Mesodermal cell (in vitro differentiated cells): ENCODE data around the gene VSTM2B.

Experiments used
- H3K27ac ChIP-seq: 2 replicates; pipeline ENCODE4 v1.7.0; 2013; ENCODE audit warnings: mild to moderate bottlenecking, low read depth, low read length, moderate library complexity; ENCODE audit not compliant: severe bottlenecking
- H3K36me3 ChIP-seq: 2 replicates; pipeline ENCODE4 v1.7.1; 2013; ENCODE audit warnings: mild to moderate bottlenecking, low read length, moderate library complexity; ENCODE audit not compliant: control insufficient read depth, insufficient read depth
- H3K4me1 ChIP-seq: one replicate; pipeline ENCODE4 v1.7.1; 2013; ENCODE audit warnings: mild to moderate bottlenecking, low read length; ENCODE audit not compliant: insufficient read depth, control insufficient read depth, poor library complexity, severe bottlenecking
- H3K4me3 ChIP-seq: 2 replicates; pipeline ENCODE4 v1.7.0; 2013; ENCODE audit warnings: low read length, control low read depth, mild to moderate bottlenecking; ENCODE audit not compliant: insufficient read depth, poor library complexity, severe bottlenecking; ENCODE audit errors: extremely low read depth
- H3K9me3 ChIP-seq: 2 replicates; pipeline ENCODE4 v1.7.1; 2013; ENCODE audit warnings: mild to moderate bottlenecking, low read length, moderate library complexity; ENCODE audit not compliant: control insufficient read depth
- WGBS, 2 experiments: methylation state at CpG; one replicate each; pipeline ENCODE4 v1.1.5; 2013; ENCODE audit warnings: missing lambda C conversion rate in 2 of 2; ENCODE audit not compliant: insufficient coverage in 2 of 2; 5-methylcytosine and 5-hydroxymethylcytosine counted together

VSTM2B gene

DNA sequence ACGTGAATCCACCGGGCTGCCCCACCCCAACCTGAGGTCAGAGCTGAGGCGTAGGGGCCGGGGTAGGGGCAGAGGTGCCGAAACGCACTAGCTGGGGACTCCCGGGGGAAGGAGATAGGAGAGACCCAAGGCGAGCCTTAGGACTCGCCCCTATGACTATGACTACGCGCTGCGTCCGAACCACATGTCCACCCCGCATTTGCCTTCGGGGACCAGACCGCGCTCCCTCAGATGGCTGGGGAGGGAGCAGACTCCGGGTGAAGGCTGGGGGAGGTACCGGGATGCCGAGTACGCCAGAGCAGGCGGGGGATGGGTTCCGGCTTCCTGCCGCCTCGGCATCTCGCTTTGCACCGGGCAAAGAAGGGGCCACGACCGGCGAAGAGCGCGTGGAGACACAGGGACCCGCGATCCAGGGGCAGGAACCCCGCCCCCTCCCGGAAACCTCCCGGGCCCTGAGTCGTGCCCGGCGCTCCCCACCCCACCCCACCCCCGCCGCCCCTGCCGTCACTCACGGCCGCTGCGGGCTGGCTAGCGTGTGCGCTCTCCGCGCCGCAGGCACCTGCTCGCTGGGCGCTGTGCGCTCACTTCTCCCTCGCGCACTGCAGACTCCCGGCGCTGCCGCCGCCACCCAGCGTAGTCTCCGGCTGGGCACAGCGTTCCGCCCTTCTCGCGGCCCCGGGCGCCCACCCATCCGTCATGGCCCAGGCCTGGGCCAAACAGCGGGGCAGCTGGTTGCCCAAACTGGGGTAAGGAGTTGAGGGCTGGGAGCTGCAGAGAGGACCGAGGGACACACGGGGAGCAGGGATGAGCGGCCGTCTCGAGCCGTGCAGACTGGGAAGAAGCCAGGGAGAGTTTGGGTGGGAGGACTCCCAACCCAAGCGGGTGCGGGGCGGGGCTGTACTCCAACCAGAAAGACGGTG, 622 bp upstream of the VSTM2B start:
- no peaks in the 10 kb centered on the region for H3K36me3 ChIP-seq
- WGBS, 2 experiments, result 0 to 1% methylated on average over 51 to 52 of the region's 80 CpGs
- H3K4me3 ChIP-seq, result no peak overlapping the region
- H3K27ac ChIP-seq, result no peak overlapping the region
- H3K4me1 ChIP-seq, result peaks cover 4% of the 10 kb centered on the region
- H3K9me3 ChIP-seq, result no peaks in the 10 kb centered on the region

DNA sequence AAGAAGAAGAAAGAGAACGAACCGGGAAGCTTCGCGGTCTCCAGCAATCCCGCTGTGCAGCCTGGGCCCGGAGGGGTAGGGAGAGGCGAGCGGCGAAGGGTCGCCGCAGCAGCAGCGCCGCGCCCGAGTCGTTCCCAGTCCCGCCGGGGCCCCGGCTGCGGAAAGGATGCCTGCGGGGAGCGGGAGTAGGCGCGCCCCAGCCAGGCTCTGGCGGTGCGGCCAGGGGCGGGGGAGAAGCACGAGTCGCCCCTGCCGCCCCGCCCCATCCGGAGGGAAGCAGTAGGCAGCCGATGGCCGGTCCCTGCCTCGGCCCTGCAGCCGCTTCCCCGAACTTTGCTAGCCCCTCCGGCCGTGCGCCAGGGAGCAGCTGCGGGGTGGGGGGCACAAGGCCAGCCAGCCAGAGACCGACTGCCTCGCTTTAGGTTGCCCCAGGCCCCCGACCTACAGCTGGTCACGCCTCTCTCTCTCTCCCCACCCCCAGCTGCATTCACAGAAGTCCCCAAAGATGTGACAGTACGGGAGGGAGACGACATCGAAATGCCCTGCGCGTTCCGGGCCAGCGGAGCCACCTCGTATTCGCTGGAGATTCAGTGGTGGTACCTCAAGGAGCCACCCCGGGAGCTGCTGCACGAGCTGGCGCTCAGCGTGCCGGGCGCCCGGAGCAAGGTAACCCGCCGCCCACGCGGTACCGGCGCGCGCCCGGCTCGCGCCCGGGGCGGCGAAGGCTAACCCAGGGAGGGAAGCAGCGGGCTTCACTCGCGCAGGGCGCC, 1.1 kb downstream of the VSTM2B start:
- 1% methylated on average over 53 to 69 of the region's 79 CpGs for WGBS, 2 experiments
- Histone ChIP-seq H3K27ac (no peak overlapping the region), H3K9me3 (no peaks in the 10 kb centered on the region), H3K36me3 (no peaks in the 10 kb centered on the region), H3K4me1 (peaks cover 4% of the 10 kb centered on the region), H3K4me3 (peak overlapping the region; percentile 18)

DNA sequence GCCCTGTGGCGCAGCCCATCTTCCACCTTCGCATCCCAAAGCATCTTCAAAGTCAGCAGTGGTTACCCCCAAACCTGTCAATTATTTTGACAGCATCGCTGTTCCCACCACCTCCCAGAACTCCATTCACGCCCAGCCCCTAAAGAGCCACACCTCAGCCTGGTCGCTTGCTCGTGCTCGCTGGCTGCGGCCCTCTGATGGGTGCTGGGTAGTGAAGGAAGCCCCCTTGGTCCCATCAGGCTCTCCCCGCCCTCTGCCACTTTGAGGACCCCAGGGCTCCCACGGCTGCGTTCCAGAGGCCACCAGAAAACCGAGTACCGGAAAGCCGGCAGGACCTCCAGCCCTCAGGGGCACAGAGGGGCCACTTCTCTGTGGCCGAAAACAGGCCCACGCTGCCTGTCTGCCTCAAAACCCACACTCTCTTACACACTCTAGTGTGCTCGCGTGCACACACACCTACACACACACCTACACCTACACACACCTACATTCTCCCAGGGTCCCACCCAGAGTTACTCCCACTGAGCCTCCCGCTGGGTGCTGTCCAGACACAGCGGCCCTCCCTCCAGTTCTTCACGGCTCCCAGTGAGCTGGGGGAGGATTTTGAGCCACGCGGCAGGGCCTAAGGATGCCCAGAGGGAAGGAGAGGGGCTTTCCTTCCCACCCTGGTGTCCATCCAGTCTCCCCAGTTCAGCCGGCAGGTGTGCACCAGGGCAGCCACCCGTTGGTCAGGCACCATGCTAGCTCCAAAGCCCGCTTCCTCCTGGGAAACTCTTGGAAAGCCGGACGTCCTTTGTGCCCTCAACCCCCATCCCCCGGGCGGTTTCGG, 1.9 kb downstream of the VSTM2B start:
- 24 to 27% methylated on average over 18 to 30 of the region's 31 CpGs for WGBS, 2 experiments
- H3K27ac ChIP-seq, result no peak overlapping the region
- H3K9me3 ChIP-seq, result no peaks in the 10 kb centered on the region
- H3K4me1 ChIP-seq, result peaks cover 4% of the 10 kb centered on the region
- H3K36me3 ChIP-seq, result no peaks in the 10 kb centered on the region
- peak overlapping the region; percentile 18 for H3K4me3 ChIP-seq

DNA sequence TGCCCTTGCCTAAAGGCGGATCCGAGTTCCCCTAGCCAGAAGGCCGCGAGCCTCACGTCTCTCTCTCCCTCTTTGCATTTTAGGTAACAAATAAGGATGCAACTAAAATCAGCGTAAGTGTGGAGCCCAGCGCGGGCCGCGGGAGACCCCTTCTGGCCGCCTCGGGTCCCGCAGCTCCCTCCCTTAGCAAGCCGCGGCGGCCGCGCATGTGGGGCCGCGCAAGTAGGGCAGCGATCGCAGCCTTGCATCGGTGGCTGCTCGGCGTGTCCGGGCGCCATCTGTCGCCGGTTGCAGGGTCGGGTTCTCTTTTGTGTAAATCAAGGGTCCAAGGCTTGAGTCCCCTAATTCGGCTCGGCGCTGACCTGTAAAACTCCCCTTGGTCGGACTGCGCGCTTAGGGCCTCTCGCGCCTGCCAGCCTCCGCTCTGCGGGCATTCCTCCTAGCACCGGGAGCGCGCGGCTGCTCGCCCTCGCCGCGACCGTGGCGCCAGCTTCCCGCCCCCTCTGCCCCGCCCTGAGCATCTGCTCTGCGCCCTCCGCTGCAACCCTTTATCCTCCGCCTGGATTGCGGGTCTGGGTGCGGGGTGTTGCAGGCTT, 2.7 kb downstream of the VSTM2B start:
- H3K4me3 ChIP-seq, result peak overlapping the region; percentile 24
- 0 to 1% methylated on average over 42 to 51 of the region's 57 CpGs for WGBS, 2 experiments

DNA sequence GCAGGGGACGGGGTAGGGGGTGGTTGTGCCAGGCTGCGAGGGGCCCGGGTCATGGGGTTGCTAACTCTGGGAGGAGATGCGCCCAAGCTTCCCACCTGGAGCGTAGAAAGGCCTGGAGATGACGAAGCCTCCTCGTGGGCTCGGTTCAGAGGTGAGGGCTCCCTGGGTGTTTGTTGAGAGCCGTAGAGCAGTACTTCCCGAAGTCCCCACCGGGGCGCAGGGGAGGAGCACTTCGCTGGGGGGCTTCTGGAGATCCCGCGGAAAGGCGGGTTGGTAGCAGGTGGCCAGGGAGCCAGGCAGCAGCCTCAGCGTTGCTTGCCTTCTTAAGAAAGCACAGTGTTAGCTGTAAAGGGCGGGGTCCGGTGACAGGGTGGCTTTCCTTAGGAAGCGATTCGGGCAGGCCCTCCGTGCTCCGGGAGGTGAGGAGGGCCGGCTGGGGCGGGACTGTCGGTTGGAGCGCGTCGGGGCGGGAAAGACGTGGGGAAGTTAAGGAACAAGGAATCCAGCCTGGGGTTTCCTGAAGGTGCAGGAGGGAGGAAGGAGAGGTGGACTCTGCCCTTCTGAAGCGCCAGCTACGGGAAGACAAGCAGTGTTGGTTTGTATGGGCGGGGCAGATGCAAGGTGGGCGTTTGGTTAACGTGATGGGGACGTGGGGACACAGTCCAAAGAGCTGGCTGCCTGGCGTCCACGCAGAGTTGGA, 3.3 kb downstream of the VSTM2B start:
- Histone ChIP-seq H3K36me3 (no peaks in the 10 kb centered on the region), H3K27ac (no peak overlapping the region), H3K4me3 (peak overlapping the region; percentile 24), H3K9me3 (no peaks in the 10 kb centered on the region), H3K4me1 (peaks cover 4% of the 10 kb centered on the region)
- 3 to 4% methylated on average over 30 to 33 of the region's 39 CpGs for WGBS, 2 experiments

More for the DNA sequence above, 2.7 kb downstream of the VSTM2B start:
- Histone ChIP-seq H3K27ac (no peak overlapping the region), H3K36me3 (no peaks in the 10 kb centered on the region), H3K9me3 (no peaks in the 10 kb centered on the region), H3K4me1 (peaks cover 4% of the 10 kb centered on the region)

DNA sequence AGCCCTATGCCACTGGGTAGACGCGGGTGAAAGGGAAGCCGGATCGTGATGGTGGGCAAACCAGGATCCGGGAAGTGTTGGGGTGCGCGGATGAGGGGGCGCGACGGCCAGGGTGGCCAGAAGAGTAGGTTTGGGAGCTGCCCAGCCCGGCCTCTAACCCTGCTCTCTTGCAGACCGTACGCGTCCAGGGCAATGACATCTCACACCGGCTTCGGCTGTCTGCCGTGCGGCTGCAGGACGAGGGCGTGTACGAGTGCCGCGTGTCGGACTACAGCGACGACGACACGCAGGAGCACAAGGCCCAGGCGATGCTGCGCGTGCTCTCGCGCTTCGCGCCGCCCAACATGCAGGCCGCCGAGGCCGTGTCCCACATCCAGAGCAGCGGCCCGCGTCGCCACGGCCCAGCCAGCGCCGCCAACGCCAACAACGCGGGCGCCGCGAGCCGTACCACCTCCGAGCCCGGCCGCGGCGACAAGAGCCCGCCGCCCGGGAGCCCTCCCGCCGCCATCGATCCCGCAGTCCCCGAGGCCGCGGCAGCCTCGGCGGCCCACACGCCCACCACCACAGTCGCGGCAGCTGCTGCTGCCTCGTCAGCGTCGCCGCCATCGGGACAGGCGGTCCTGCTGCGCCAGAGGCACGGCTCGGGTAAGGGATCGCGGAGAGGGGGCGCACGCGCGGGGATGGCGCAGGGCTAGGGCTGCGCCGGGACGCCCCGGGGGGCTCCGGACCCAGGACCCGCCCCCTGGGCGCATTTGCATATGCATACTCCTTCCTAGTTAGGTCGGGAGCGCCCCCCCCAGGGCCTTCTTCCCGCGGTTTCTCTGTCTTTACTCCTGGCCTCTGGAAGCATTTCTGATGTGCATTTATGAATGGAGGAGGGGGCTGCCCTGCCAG, 4.1 kb downstream of the VSTM2B start:
- peak overlapping the region; percentile 1 for H3K4me3 ChIP-seq
- H3K36me3 ChIP-seq, result no peaks in the 10 kb centered on the region
- no peak overlapping the region for H3K27ac ChIP-seq
- H3K4me1 ChIP-seq, result peaks cover 4% of the 10 kb centered on the region
- no peaks in the 10 kb centered on the region for H3K9me3 ChIP-seq
- WGBS, 2 experiments, result 3 to 4% methylated on average over 94 to 96 of the region's 100 CpGs

DNA sequence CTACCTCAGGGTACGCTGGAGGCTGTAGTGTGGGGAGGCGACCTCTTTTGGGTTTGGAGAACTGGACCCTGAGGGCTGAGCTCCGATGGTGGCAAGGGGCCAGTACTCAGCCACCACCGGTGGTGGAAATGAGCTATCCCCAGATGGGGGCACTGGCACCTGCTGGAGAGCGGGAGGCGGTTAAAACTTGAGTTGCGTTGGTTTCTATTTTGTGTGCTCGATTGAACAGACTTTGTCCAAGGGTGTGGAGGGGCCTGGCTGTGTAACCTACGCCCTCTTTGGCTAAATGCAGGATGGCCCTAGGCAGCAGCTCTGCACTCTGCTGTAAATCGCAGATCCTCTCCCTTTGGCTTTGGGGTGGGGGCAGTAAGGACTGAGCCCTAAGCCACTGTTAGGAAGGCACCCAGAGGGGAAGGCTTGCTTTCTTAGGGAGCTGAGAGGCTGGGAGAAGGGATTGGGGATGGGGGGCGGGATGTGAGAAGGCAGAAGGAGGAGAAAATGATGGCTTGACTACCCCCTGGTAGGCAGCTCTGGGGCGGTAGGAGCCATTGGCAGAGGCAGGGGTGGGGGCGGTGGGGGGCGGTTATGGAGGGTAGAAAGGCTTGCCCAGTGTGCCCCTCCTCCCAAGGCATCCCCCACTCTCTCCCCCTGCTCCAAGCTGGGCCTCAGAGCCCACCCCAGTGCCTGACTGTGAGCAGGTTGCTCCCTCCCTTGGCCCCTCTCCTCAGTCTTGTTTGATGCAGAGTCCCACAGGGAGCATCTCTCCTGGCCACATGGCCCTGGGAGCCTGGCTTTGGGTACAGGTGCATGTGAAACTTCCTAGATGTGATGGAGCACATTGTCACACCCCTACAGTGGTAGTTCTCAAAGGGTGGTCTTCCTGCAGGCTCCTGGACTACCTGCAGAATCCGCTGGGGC, 5.0 kb downstream of the VSTM2B start:
- no peak overlapping the region for H3K27ac ChIP-seq
- no peaks in the 10 kb centered on the region for H3K9me3 ChIP-seq
- H3K4me3 ChIP-seq, result no peak overlapping the region
- WGBS, 2 experiments, result 27 to 41% methylated on average over 7 to 10 of the region's 15 CpGs
- H3K36me3 ChIP-seq, result no peaks in the 10 kb centered on the region
- H3K4me1 ChIP-seq, result peaks cover 3% of the 10 kb centered on the region

DNA sequence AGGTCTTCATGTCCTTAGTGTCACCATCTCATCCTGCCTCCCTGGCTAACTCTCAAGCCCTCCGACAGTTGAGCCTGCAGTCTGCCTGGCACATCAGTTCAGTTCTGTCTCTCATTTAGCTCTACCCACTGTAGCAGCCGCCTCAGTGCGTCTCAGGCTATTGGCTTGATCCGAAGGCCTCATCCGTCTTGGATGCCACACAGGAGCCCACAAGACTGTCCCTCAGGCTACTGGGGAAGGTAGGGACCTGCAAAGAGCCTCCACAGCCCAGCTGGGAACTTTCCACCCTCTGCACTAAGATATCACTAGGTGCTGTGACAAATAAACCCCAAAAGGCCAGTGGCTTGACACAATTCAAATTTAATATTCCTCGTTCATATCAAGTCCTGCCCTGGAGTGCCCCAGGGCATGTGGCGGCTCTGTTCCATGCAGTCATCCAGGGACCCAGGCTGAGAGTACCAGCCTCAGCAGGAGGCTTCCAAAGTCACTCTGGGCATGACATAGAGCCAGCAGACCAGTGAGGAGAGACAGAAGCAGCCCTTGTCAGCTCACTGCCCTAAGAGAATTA, 5.7 kb downstream of the VSTM2B start:
- H3K4me1 ChIP-seq, result no peaks in the 10 kb centered on the region
- 65 to 71% methylated on average over 5 to 7 of the region's 7 CpGs for WGBS, 2 experiments

More for the DNA sequence above, 5.7 kb downstream of the VSTM2B start:
- Histone ChIP-seq H3K36me3 (no peaks in the 10 kb centered on the region), H3K9me3 (no peaks in the 10 kb centered on the region), H3K4me3 (no peak overlapping the region), H3K27ac (no peak overlapping the region)
